Measurements from ENCODE around the gene NTMT2.

DNA sequence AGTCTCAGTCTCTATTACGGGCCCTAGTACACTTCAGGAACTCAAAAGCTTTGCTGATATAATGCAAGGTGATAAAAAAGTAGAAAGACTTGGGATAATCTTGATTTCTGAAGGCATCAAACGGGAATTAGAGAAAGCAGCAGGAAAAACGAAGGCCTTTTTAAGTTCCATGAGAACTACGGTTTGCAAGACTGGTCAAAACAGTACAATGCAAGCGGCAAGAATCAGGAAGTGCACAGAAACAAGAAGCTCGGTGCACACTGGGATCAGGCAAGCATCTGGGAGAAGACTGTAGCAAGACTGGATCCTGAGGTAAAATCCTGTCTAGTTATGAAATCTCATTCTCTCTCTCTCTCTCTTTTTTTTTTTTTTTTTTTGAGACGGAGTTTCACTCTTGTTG lies 28.6 kb downstream of the NTMT2 start:
- TF ChIP-seq, protein P1, sequence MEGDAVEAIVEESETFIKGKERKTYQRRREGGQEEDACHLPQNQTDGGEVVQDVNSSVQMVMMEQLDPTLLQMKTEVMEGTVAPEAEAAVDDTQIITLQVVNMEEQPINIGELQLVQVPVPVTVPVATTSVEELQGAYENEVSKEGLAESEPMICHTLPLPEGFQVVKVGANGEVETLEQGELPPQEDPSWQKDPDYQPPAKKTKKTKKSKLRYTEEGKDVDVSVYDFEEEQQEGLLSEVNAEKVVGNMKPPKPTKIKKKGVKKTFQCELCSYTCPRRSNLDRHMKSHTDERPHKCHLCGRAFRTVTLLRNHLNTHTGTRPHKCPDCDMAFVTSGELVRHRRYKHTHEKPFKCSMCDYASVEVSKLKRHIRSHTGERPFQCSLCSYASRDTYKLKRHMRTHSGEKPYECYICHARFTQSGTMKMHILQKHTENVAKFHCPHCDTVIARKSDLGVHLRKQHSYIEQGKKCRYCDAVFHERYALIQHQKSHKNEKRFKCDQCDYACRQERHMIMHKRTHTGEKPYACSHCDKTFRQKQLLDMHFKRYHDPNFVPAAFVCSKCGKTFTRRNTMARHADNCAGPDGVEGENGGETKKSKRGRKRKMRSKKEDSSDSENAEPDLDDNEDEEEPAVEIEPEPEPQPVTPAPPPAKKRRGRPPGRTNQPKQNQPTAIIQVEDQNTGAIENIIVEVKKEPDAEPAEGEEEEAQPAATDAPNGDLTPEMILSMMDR (IDR thresholded peaks at IDR 0.05) = no peak
- TF ChIP-seq POLR2A (IDR thresholded peaks at IDR 0.05) (no peak), EP300 (IDR thresholded peaks at IDR 0.05) (no peak)
